ENCODE results near the gene GGA1.

- TF ChIP-seq CTCF (IDR thresholded peaks at IDR 0.05 in 2 of 3, conservative IDR thresholded peaks at IDR 0.05 in 1 of 3; ENCODE audit: control insufficient read depth in 2 of 3, extremely low read depth in 1 of 3, insufficient read depth in 1 of 3, low read depth in 3 of 3, low read length in 3 of 3) (no peak), PRDM15 (CRISPR knock-in tag; IDR thresholded peaks at IDR 0.05) (no peak), EZH2 (IDR thresholded peaks at IDR 0.05; ENCODE audit: borderline replicate concordance, control insufficient read depth, low read depth, low read length) (no peak), ZZZ3 (IDR thresholded peaks at IDR 0.05; ENCODE audit: control insufficient read depth, insufficient read length, low read depth) (no peak), POLR2A (IDR thresholded peaks at IDR 0.05; ENCODE audit: low read depth, low read length) (no peak; the same call in 1 of the 2 replicates), KDM1A (IDR thresholded peaks at IDR 0.05; ENCODE audit: borderline replicate concordance) (no peak), ESRRA (IDR thresholded peaks at IDR 0.05; ENCODE audit: low read length) (no peak), SREBF1 (IDR thresholded peaks at IDR 0.05; ENCODE audit: low read length) (no peak), TAF1 (IDR thresholded peaks at IDR 0.05; ENCODE audit: borderline replicate concordance, low read depth, low read length) (no peak), BACH1 (IDR thresholded peaks at IDR 0.05; ENCODE audit: borderline replicate concordance) (no peak), EP300 (IDR thresholded peaks at IDR 0.05; ENCODE audit: borderline replicate concordance in 1 of 2, control insufficient read depth in 1 of 2, low read depth in 2 of 2, low read length in 2 of 2) (no peak)
These were observed 16.2 kb downstream of the GGA1 start for GRCh38 chr22:37624876-37625275.

Measured in GM12878 (cell line).